Activated CD8-positive, alpha-beta memory T cell treated with anti-CD3 and anti-CD28 coated beads for 48 hours (primary cell): Measurements from ENCODE around the gene FZD10.

Experiments
- DNase-seq, 3 experiments: peaks; one replicate each; pipeline ENCODE4 v3.0.0-alpha.2; 2020; ENCODE audit warnings: low read depth in 2 of 3, low spot score in 2 of 3

FZD10 gene

GRCh38 chr12:130131025-130131424, 31.2 kb upstream of the FZD10 start:
- DNase-seq: no peak

GRCh38 chr12:130131801-130132200, 30.5 kb upstream of the FZD10 start:
- DNase-seq: no peak

GRCh38 chr12:130132831-130133511, 29.3 kb upstream of the FZD10 start:
- DNase-seq: no peak

GRCh38 chr12:130133851-130134562, 28.3 kb upstream of the FZD10 start:
- DNase-seq: no peak

GRCh38 chr12:130134563-130134915, 27.7 kb upstream of the FZD10 start:
- DNase-seq: no peak

GRCh38 chr12:130136509-130137039, 25.7 kb upstream of the FZD10 start:
- DNase-seq: no peak

GRCh38 chr12:130137040-130138018, 24.9 kb upstream of the FZD10 start:
- no peak for DNase-seq

- no peak for DNase-seq
These were observed 23.8 kb upstream of the FZD10 start for GRCh38 chr12:130138478-130138877.

- DNase-seq: no peak
These were observed 22.5 kb upstream of the FZD10 start for GRCh38 chr12:130139567-130140421.

- no peak for DNase-seq
These were observed 21.2 kb upstream of the FZD10 start for GRCh38 chr12:130141105-130141504.

- DNase-seq: no peak
These were observed 20.2 kb upstream of the FZD10 start for GRCh38 chr12:130141901-130142683.

GRCh38 chr12:130142736-130143135, 19.5 kb upstream of the FZD10 start:
- no peak for DNase-seq

GRCh38 chr12:130143136-130143535, 19.1 kb upstream of the FZD10 start:
- DNase-seq: no peak

- DNase-seq: no peak
These were observed 18.0 kb upstream of the FZD10 start for GRCh38 chr12:130144256-130144655.

- no peak for DNase-seq
These were observed 16.5 kb upstream of the FZD10 start for GRCh38 chr12:130145731-130146130.

- no peak for DNase-seq
These were observed 15.9 kb upstream of the FZD10 start for GRCh38 chr12:130146176-130146931.

- DNase-seq: no peak
These were observed 14.2 kb upstream of the FZD10 start for GRCh38 chr12:130147875-130148596.

- no peak for DNase-seq
These were observed 10.4 kb upstream of the FZD10 start for GRCh38 chr12:130151846-130152245.
